WTC11 (cell line): ENCODE measurements around the gene SMIM22.

Source experiments
- CREB1 ChIP-seq: sonication (generic); formaldehyde crosslinking; IDR thresholded peaks from 2 replicates; pipeline ENCODE4 v1.8.0; 2023; ENCODE audit warnings: mild to moderate bottlenecking, missing genetic modification reagents
- MYBL2 ChIP-seq: sonication (generic); formaldehyde crosslinking; IDR thresholded peaks from 2 replicates; pipeline ENCODE4 v1.8.1; 2023; ENCODE audit warnings: mild to moderate bottlenecking, moderate library complexity, missing genetic modification reagents
- NR2C2 ChIP-seq: sonication (generic); formaldehyde crosslinking; IDR thresholded peaks from 2 replicates; pipeline ENCODE4 v1.8.0; 2022; ENCODE audit warnings: mild to moderate bottlenecking, missing genetic modification reagents
- ZBTB43 ChIP-seq: sonication (generic); formaldehyde crosslinking; IDR thresholded peaks from 2 replicates; pipeline ENCODE4 v1.8.1; 2023; ENCODE audit warnings: mild to moderate bottlenecking, missing genetic modification reagents
- ZNF416 ChIP-seq: fragments of 250-450 bp; sonication (Bioruptor Pico); IDR thresholded peaks from 2 replicates; pipeline ENCODE4 v1.9.0; 2021; ENCODE audit warnings: mild to moderate bottlenecking, inconsistent platforms
- TF ChIP-seq, protein P1 (sequence below): fragments of 200-600 bp; IDR thresholded peaks from 2 replicates; pipeline ENCODE4 v1.8.0; 2022; ENCODE audit warnings: antibody characterized with exemption
- TF ChIP-seq, protein P2 (sequence below): sonication (generic); formaldehyde crosslinking; conservative IDR thresholded peaks from 2 replicates; pipeline ENCODE4 v1.8.1; 2022; ENCODE audit warnings: mild to moderate bottlenecking, missing genetic modification reagents
- TF ChIP-seq, protein P3 (sequence below): fragments of 250-450 bp; sonication (Bioruptor Pico); conservative IDR thresholded peaks from 2 replicates; pipeline ENCODE4 v1.9.0; 2021; ENCODE audit warnings: mild to moderate bottlenecking
- TF ChIP-seq, protein P4 (sequence below): fragments of 250-450 bp; sonication (Bioruptor Pico); IDR thresholded peaks from 2 replicates; pipeline ENCODE4 v1.8.0; 2021; ENCODE audit warnings: mild to moderate bottlenecking

- TF ChIP-seq, protein P1, sequence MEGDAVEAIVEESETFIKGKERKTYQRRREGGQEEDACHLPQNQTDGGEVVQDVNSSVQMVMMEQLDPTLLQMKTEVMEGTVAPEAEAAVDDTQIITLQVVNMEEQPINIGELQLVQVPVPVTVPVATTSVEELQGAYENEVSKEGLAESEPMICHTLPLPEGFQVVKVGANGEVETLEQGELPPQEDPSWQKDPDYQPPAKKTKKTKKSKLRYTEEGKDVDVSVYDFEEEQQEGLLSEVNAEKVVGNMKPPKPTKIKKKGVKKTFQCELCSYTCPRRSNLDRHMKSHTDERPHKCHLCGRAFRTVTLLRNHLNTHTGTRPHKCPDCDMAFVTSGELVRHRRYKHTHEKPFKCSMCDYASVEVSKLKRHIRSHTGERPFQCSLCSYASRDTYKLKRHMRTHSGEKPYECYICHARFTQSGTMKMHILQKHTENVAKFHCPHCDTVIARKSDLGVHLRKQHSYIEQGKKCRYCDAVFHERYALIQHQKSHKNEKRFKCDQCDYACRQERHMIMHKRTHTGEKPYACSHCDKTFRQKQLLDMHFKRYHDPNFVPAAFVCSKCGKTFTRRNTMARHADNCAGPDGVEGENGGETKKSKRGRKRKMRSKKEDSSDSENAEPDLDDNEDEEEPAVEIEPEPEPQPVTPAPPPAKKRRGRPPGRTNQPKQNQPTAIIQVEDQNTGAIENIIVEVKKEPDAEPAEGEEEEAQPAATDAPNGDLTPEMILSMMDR = no peak
- TF ChIP-seq ZNF416 (CRISPR knock-in tag) (no peak), NR2C2 (CRISPR knock-in tag) (no peak), ZBTB43 (CRISPR knock-in tag) (no peak), MYBL2 (CRISPR knock-in tag) (no peak), CREB1 (CRISPR knock-in tag) (no peak)
- TF ChIP-seq, protein P2, sequence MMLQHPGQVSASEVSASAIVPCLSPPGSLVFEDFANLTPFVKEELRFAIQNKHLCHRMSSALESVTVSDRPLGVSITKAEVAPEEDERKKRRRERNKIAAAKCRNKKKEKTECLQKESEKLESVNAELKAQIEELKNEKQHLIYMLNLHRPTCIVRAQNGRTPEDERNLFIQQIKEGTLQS (CRISPR knock-in tag) = no peak
- TF ChIP-seq, protein P3, sequence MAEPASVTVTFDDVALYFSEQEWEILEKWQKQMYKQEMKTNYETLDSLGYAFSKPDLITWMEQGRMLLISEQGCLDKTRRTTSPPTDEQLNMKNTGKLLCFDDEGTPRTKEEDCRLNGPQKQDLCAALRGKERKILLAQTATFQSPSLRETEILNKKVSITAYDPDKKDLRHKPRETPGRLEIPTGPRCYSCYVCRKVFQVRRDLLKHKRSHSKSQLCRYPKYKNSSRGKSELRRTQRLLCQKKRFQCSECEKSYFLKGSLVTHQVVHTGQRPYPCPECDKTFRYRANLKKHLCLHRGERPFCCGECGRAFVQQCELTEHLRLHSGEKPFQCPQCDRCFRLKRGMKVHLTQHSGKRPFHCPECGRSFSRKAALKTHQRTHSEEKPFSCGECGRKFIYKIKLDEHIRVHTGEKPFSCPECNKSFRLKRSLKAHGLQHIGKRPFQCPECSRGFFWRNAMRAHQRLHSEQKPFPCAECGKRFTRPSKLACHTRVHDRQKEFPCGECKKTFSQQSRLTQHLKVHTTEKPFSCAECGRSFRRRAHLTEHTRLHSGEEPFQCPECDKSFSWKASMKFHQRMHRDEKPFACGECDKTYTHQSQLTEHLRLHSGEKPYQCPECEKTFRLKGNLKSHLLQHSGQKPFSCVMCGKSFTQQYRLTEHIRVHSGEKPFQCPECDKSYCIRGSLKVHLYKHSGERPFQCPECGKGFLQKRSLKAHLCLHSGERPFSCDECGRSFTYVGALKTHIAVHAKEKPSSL (CRISPR knock-in tag) = no peak
- TF ChIP-seq, protein P4, sequence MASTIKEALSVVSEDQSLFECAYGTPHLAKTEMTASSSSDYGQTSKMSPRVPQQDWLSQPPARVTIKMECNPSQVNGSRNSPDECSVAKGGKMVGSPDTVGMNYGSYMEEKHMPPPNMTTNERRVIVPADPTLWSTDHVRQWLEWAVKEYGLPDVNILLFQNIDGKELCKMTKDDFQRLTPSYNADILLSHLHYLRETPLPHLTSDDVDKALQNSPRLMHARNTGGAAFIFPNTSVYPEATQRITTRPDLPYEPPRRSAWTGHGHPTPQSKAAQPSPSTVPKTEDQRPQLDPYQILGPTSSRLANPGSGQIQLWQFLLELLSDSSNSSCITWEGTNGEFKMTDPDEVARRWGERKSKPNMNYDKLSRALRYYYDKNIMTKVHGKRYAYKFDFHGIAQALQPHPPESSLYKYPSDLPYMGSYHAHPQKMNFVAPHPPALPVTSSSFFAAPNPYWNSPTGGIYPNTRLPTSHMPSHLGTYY (CRISPR knock-in tag) = no peak
Observed at GRCh38 chr16:4800290-4801041, 5.3 kb downstream of the SMIM22 start.
